GM12874 (cell line): ENCODE measurements around the gene LPP.

Source experiments
- TF ChIP-seq, protein P1 (sequence below): IDR thresholded peaks from 2 replicates; pipeline ENCODE4 v1.5.1; 2011; ENCODE audit warnings: low read depth, mild to moderate bottlenecking, control low read depth, low read length, moderate library complexity; ENCODE audit not compliant: insufficient read depth

Gene LPP

DNA sequence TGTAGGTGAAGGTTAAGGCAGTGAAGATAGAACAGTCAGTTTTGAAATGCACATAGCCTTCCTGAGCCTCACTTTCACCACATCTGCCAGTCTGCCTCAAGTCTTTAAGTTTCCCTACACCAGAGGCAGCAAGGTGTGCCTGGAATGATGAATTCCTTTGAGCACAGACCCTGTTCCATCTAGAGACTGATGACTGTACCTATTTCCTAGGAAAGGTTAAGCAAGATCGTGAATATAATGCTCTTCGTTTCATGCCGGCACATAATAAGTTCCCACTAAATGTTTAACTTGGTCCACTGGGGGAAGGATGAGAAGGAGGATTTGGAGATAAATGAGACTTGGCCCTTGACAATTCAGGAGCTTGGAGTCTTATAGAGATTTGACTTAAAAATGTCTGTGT, 141.9 kb downstream of the LPP start:
- TF ChIP-seq, protein P1, sequence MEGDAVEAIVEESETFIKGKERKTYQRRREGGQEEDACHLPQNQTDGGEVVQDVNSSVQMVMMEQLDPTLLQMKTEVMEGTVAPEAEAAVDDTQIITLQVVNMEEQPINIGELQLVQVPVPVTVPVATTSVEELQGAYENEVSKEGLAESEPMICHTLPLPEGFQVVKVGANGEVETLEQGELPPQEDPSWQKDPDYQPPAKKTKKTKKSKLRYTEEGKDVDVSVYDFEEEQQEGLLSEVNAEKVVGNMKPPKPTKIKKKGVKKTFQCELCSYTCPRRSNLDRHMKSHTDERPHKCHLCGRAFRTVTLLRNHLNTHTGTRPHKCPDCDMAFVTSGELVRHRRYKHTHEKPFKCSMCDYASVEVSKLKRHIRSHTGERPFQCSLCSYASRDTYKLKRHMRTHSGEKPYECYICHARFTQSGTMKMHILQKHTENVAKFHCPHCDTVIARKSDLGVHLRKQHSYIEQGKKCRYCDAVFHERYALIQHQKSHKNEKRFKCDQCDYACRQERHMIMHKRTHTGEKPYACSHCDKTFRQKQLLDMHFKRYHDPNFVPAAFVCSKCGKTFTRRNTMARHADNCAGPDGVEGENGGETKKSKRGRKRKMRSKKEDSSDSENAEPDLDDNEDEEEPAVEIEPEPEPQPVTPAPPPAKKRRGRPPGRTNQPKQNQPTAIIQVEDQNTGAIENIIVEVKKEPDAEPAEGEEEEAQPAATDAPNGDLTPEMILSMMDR, result no peak

DNA sequence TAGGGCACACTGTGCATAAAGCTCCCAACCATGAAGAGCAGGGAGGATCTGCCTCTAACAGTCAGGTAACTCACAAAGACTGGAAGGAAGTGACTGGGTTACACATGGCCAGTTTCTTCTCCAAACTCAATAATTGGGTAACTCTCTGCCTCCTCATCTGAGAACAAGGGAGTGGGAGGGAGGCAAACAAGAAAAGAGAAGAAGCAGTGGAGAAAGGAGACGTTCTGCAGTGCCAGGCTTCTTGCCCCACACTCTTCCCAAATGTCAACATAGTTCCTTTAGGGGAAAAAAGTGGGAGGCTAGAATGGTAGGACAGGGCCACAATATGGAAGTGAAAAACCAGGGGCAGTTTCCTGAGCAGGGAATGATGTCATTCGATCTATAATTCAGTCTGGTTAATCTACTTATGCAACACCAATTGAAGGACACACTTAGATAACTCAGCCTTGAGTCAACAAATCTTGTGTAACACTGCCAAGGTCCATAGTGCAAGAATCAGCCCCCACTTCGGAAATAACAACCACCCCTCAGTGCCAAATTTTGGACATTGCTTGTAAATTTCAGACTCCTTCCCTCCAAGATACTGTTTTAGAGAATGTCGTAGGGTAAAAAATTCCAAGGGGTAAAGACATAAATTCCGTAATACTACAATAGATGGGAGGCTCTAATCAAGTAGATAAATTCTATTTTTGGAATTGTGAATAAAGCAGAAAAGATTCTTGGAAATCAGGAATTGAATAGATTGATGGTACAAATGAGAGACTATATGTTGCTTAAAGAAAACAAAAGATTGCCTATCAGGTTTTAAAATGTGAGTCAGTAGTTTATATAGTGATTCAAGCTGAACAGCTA, 143.0 kb downstream of the LPP start:
- TF ChIP-seq, protein P1, result no peak

DNA sequence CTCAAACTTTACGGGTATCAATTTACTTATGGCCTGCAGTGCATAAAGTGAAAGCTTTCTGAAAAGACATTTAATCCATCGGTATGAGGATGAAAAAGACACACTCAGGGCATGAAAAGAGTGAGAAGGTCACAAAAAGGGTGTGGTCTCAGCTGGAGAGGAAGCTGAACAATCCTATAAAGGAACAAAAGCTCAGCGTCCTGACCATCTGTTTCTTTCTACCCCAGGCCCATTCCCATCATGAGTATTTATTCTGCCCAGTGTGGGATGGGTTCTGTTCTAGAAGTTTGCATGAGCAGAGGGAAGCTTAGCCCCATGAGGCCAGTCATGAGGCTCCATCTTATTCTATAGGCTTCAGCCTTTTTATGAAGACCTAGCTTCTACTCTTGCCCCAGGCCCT, 144.6 kb downstream of the LPP start:
- TF ChIP-seq, protein P1, result no peak

DNA sequence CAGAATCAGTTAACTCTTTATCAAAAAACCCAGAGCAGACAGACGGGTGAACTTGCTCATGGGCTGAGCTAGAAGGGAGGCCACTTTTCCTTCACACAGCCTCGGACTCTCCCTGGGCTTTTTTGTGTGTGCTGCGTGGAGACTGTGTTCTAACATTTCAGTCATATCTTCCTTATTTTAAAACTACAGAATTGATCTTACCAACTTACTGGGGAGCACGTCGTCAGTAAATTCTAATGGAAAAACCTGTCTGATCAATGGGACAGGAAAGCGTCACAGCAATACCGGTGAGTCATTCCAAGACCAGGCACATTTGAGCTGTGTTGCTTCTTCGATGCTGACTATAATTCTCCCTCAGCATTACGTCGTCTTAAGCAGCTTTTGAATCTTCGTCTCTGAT, 145.1 kb downstream of the LPP start:
- TF ChIP-seq, protein P1, result no peak

DNA sequence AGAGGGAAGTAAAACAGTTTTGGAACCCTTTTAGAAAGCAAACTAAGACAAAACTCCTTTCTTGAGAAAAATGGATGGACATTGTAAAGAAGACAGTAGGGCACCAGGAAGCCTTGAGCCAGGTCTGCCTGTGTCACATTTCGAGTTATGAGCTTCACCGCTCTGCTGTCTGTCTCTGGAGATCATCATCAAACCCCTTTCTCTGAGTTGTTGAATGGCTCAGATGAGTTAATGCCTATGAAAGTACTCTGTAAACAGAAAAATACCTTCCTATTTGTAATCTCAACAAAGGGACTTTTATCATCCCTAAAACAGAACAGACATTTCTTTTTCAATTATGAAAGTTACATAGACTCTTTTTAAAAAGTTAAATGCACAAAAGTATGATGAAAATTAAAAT, 145.8 kb downstream of the LPP start:
- TF ChIP-seq, protein P1, result no peak

DNA sequence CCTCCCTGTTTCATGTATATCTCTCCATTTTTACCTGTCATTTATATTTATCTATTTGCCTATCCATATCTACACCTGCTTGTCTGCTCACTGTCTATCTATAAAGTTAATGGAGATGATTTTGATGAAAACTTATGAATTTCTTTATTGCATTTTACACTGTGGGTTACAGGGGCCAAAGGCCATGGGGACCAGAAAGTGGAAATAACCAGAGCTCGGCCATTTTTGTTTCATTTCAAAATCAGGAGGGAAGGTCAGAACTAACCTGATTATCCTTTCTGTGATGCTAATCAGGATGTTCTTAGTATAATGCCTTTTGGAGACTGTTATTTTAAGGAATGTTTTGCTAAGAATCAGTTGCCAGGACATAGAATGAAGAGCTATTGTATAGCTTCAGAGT, 147.2 kb downstream of the LPP start:
- TF ChIP-seq, protein P1, result no peak

DNA sequence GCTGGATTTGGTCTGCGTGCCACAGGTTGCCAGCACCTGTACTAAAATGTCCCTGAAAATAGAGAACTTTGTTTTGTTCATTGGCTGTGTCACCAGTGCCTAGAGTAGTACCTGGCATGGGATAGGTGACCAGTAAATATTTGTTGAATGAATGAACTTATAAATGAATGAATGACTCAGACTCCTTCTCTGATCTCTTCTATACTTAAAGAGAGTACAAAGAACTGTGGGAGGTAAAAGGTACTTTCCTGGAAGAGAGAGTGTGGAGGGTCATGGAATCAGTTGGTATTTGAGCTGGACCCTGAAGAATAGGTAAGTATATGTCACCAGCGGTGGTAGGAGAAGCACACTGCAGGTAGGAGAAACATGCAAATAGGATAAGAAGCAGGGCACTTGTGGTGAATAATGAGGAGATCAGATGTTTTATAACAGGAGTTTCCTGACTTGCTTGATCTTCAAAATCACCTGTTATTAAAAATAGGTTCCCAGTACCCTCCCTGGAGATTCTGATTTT, 149.4 kb downstream of the LPP start:
- TF ChIP-seq, protein P1, result no peak
